ENCODE measurements around the gene PAGR1.
"Not testable (repeated sequence)": the region's sequence is repeated elsewhere in the genome, so short reads cannot be mapped to it uniquely, and the experiment has no call there.

Gene PAGR1

GRCh38 chr16:29783094-29783953 is 32.6 kb upstream of the PAGR1 start:
- not testable (repeated sequence) for H3K9ac ChIP-seq (ENCODE audit: low read length); H3K4me3 ChIP-seq (ENCODE audit: low read length); DNase-seq (ENCODE audit: low read depth); H3K4me1 ChIP-seq (ENCODE audit: control insufficient read depth, insufficient read depth, low read length); H3K9me3 ChIP-seq (ENCODE audit: control insufficient read depth, low read length); H3K36me3 ChIP-seq (ENCODE audit: control insufficient read depth, insufficient read depth, low read length, severe bottlenecking)
- H3K27me3 ChIP-seq (replicated peaks; ENCODE audit: control insufficient read depth, insufficient read depth, low read length) = peaks cover 31% of the 10 kb centered on the region

DNA sequence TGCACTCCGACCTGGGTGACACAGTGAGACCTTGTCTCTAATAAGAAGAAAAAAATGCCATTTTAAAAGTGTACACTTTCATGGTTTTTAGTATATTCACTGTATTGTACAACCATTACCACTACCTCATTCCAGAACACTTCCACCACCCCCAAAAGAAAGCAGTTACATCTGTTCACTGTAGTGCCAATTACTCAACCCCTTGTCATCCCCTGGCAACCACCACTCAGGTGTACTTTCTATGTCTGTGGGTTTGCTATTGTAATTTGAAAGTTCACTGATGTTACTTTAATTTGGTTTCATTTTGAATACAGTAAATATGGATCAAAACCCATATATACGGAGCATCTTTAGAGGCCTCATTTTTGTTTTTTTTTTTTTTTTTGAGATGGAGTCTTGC is 31.8 kb upstream of the PAGR1 start:
- H3K4me3 ChIP-seq (ENCODE audit: low read length) = no peak overlapping the region
- H3K4me1 ChIP-seq (ENCODE audit: control insufficient read depth, insufficient read depth, low read length) = peaks cover 7% of the 10 kb centered on the region
- no peaks in the 10 kb centered on the region for H3K36me3 ChIP-seq (ENCODE audit: control insufficient read depth, insufficient read depth, low read length, severe bottlenecking)
- no peaks in the 10 kb centered on the region for H3K9me3 ChIP-seq (ENCODE audit: control insufficient read depth, low read length)
- H3K27me3 ChIP-seq (replicated peaks; ENCODE audit: control insufficient read depth, insufficient read depth, low read length) = peaks cover 25% of the 10 kb centered on the region
- DNase-seq (ENCODE audit: low read depth) = no peak
- no peak overlapping the region for H3K9ac ChIP-seq (ENCODE audit: low read length)

GRCh38 chr16:29784901-29785500 is 31.0 kb upstream of the PAGR1 start:
- H3K9ac ChIP-seq (ENCODE audit: low read length) = peak overlapping the region; percentile 65
- no peaks in the 10 kb centered on the region for H3K9me3 ChIP-seq (ENCODE audit: control insufficient read depth, low read length)
- H3K4me1 ChIP-seq (ENCODE audit: control insufficient read depth, insufficient read depth, low read length) = peaks cover 13% of the 10 kb centered on the region
- peaks cover 24% of the 10 kb centered on the region for H3K27me3 ChIP-seq (replicated peaks; ENCODE audit: control insufficient read depth, insufficient read depth, low read length)
- peak overlapping the region; percentile 77 for H3K4me3 ChIP-seq (ENCODE audit: low read length)
- DNase-seq (ENCODE audit: low read depth) = peak; percentile 74
- H3K36me3 ChIP-seq (ENCODE audit: control insufficient read depth, insufficient read depth, low read length, severe bottlenecking) = no peaks in the 10 kb centered on the region

- H3K9me3 ChIP-seq (ENCODE audit: control insufficient read depth, low read length); H3K9ac ChIP-seq (ENCODE audit: low read length); H3K4me3 ChIP-seq (ENCODE audit: low read length); H3K36me3 ChIP-seq (ENCODE audit: control insufficient read depth, insufficient read depth, low read length, severe bottlenecking); DNase-seq (ENCODE audit: low read depth); H3K27me3 ChIP-seq (replicated peaks; ENCODE audit: control insufficient read depth, insufficient read depth, low read length): not testable (repeated sequence)
- peaks cover 21% of the 10 kb centered on the region for H3K4me1 ChIP-seq (ENCODE audit: control insufficient read depth, insufficient read depth, low read length)
Observed at GRCh38 chr16:29787155-29787554, 28.8 kb upstream of the PAGR1 start.

DNA sequence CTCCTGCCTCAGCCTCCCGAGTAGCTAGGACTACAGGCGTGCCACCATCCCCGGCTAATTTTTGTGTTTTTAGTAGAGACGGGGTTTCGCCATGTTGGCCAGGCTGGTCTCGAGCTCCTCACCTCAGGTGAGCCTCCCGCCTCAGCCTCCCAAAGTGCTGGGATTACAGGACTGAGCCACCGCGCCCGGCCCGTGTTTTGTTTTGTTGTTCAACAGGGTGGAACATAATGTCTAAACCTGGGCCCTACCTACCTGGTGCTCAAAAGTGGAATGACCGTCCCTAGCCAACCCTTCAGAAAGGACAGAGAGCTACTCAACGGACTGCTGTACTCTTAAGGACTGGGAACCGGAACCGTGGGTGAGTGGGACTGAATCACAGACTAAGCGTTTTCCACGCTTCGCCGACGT is 26.2 kb upstream of the PAGR1 start:
- Histone ChIP-seq H3K4me3 (ENCODE audit: low read length) (peak overlapping the region; percentile 85), H3K9ac (ENCODE audit: low read length) (peak overlapping the region; percentile 97), H3K36me3 (ENCODE audit: control insufficient read depth, insufficient read depth, low read length, severe bottlenecking) (no peaks in the 10 kb centered on the region), H3K9me3 (ENCODE audit: control insufficient read depth, low read length) (no peaks in the 10 kb centered on the region), H3K27me3 (replicated peaks; ENCODE audit: control insufficient read depth, insufficient read depth, low read length) (no peaks in the 10 kb centered on the region), H3K4me1 (ENCODE audit: control insufficient read depth, insufficient read depth, low read length) (peaks cover 21% of the 10 kb centered on the region)
- DNase-seq (ENCODE audit: low read depth) = no peak

- peaks cover 18% of the 10 kb centered on the region for H3K4me1 ChIP-seq (ENCODE audit: control insufficient read depth, insufficient read depth, low read length)
- H3K4me3 ChIP-seq (ENCODE audit: low read length) = peak within 1 kb of the TSS; percentile 85
- H3K9ac ChIP-seq (ENCODE audit: low read length) = peak within 1 kb of the TSS; percentile 97
- no peaks in the 10 kb centered on the region for H3K9me3 ChIP-seq (ENCODE audit: control insufficient read depth, low read length)
- H3K36me3 ChIP-seq (ENCODE audit: control insufficient read depth, insufficient read depth, low read length, severe bottlenecking) = no peaks in the 10 kb centered on the region
- H3K27me3 ChIP-seq (replicated peaks; ENCODE audit: control insufficient read depth, insufficient read depth, low read length) = no peaks in the 10 kb centered on the region
- peak; percentile 100 for DNase-seq (ENCODE audit: low read depth)
Observed at GRCh38 chr16:29790183-29790948, 25.6 kb upstream of the PAGR1 start, which contains the start of gene KIF22. Gene KIF22, plus strand, starts transcription at chr16:29790751. Its CDS starts 9 bp downstream, at chr16:29790760.

DNA sequence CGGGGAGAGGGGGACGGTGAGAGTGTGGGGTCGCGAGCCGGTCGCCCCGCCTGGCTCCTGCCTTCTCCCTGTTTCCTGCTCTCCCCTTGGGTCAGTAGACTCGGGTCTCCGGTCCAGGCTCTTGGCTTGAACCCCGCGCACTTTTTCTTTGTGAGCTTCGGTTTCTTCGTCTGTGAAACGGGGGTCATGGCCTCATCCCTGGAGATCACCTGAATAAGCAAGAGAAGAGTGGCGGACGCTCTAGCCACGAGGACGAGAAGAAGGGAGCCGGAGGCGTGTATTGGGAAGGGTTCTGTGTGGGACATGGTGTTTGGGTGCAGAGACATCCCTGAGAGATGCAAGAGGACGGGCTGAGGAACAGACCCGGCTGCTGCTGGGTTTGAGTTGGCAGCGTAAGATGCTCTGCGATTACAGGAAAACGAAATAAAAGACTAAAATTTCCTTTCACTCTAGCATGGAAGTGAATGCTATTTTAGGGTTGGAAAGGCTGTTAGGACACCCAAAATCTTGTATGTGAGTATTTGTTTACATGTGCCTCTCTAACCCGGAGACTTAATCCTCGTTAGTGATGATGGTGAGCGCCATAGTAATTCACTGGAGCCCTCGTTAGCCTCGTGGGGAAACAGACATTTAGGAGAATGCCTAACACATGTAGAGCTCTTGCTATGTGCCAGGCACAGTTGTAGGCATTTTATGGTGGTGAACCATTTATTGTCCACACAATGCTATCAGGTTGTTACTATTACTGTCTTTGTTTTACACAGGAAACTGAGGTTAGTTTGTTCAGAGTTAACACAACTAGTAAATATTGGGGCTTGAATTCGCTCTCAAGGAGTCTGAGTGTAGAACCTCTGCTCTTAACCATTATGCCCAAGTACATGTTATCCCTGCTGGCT is 24.8 kb upstream of the PAGR1 start:
- Histone ChIP-seq H3K4me3 (ENCODE audit: low read length) (peak overlapping the region; percentile 85), H3K4me1 (ENCODE audit: control insufficient read depth, insufficient read depth, low read length) (peaks cover 14% of the 10 kb centered on the region), H3K27me3 (replicated peaks; ENCODE audit: control insufficient read depth, insufficient read depth, low read length) (no peaks in the 10 kb centered on the region), H3K9me3 (ENCODE audit: control insufficient read depth, low read length) (no peaks in the 10 kb centered on the region), H3K9ac (ENCODE audit: low read length) (peak overlapping the region; percentile 97), H3K36me3 (ENCODE audit: control insufficient read depth, insufficient read depth, low read length, severe bottlenecking) (no peaks in the 10 kb centered on the region)
- peak; percentile 37 for DNase-seq (ENCODE audit: low read depth)

GRCh38 chr16:29791845-29792807 is 23.8 kb upstream of the PAGR1 start:
- no peak for DNase-seq (ENCODE audit: low read depth)
- Histone ChIP-seq H3K4me3 (ENCODE audit: low read length) (peak overlapping the region; percentile 85), H3K9ac (ENCODE audit: low read length) (peak overlapping the region; percentile 97), H3K36me3 (ENCODE audit: control insufficient read depth, insufficient read depth, low read length, severe bottlenecking) (no peaks in the 10 kb centered on the region), H3K27me3 (replicated peaks; ENCODE audit: control insufficient read depth, insufficient read depth, low read length) (no peaks in the 10 kb centered on the region), H3K4me1 (ENCODE audit: control insufficient read depth, insufficient read depth, low read length) (peaks cover 14% of the 10 kb centered on the region), H3K9me3 (ENCODE audit: control insufficient read depth, low read length) (no peaks in the 10 kb centered on the region)

DNA sequence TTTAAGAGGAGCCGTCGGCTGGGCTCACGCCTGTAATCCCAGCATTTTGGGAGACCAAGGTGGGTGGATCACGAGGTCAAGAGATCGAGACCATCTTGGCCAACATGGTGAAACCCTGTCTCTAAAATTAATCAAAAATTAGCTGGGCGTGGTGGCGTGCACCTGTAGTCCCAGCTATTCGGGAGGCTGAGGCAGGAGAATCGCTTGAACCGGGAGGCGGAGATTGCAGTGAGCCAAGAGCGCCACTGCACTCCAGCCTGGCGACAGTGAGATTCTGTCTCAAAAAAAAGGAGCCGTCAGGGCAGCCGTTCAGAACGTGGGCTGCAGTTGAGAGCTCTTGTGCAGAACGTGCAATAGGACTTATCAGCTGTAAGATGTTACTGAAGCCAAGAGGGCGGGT is 22.8 kb upstream of the PAGR1 start:
- not testable (repeated sequence) for H3K9ac ChIP-seq (ENCODE audit: low read length); DNase-seq (ENCODE audit: low read depth); H3K4me3 ChIP-seq (ENCODE audit: low read length); H3K9me3 ChIP-seq (ENCODE audit: control insufficient read depth, low read length); H3K27me3 ChIP-seq (replicated peaks; ENCODE audit: control insufficient read depth, insufficient read depth, low read length); H3K36me3 ChIP-seq (ENCODE audit: control insufficient read depth, insufficient read depth, low read length, severe bottlenecking)
- peaks cover 14% of the 10 kb centered on the region for H3K4me1 ChIP-seq (ENCODE audit: control insufficient read depth, insufficient read depth, low read length)

- no peak for DNase-seq (ENCODE audit: low read depth)
- Histone ChIP-seq H3K36me3 (ENCODE audit: control insufficient read depth, insufficient read depth, low read length, severe bottlenecking) (peaks cover 18% of the 10 kb centered on the region), H3K4me3 (ENCODE audit: low read length) (no peak overlapping the region), H3K9ac (ENCODE audit: low read length) (no peak overlapping the region), H3K4me1 (ENCODE audit: control insufficient read depth, insufficient read depth, low read length) (peaks cover 14% of the 10 kb centered on the region), H3K27me3 (replicated peaks; ENCODE audit: control insufficient read depth, insufficient read depth, low read length) (no peaks in the 10 kb centered on the region), H3K9me3 (ENCODE audit: control insufficient read depth, low read length) (no peaks in the 10 kb centered on the region)
Observed at GRCh38 chr16:29794231-29794710, 21.7 kb upstream of the PAGR1 start.
